Natural killer cell (primary cell): ENCODE measurements around the gene CMBL. TPM values are rescaled to one million over a fixed set of nuclear protein-coding genes. Genes with fewer than 3 reads are reported as not detected.

Experiments used
- ATAC-seq, 3 donors: fragments of 150-1000 bp in 2 of 3; fragments of 200-7000 bp in 1 of 3; cut with Tn5 transposase; 1 replicate in 1 of 3; 2 replicates in 2 of 3; pipeline ENCODE4 v1.10.0; 2021; ENCODE audit warnings: mild to moderate bottlenecking in 2 of 3, moderate library complexity in 2 of 3
- DNase-seq, 2 donors: peaks; one replicate each; pipeline versions ENCODE4 v3.0.0 to v3.0.0-alpha.2; 2013 to 2021; ENCODE audit warnings: mixed read lengths in 1 of 2
- H3K27ac ChIP-seq: one replicate; pipeline ENCODE4 v1.5.1; 2013; ENCODE audit warnings: mild to moderate bottlenecking, low read length
- H3K27me3 ChIP-seq: one replicate; pipeline ENCODE4 v1.6.1; 2013; ENCODE audit warnings: low read length; ENCODE audit not compliant: control insufficient read depth, insufficient read depth
- H3K36me3 ChIP-seq: one replicate; pipeline ENCODE4 v1.6.1; 2013; ENCODE audit warnings: low read length; ENCODE audit not compliant: control insufficient read depth, insufficient read depth
- H3K4me1 ChIP-seq: one replicate; pipeline ENCODE4 v1.6.1; 2013; ENCODE audit warnings: low read length; ENCODE audit not compliant: control insufficient read depth, insufficient read depth
- H3K4me3 ChIP-seq: one replicate; pipeline ENCODE4 v1.5.1; 2013; ENCODE audit warnings: low read length
- H3K9me3 ChIP-seq: one replicate; pipeline ENCODE4 v1.6.1; 2013; ENCODE audit warnings: low read length; ENCODE audit not compliant: control insufficient read depth, insufficient read depth
- H3K27ac Mint-ChIP-seq, 2 donors: one replicate each; pipeline ENCODE4 v1.8.0; 2022; ENCODE audit warnings: mild to moderate bottlenecking in 2 of 2, mixed read lengths in 2 of 2, moderate library complexity in 1 of 2
- H3K27me3 Mint-ChIP-seq, 2 donors: one replicate each; pipeline ENCODE4 v1.8.0; 2022; ENCODE audit warnings: low read depth in 2 of 2, mixed read lengths in 2 of 2
- H3K36me3 Mint-ChIP-seq: one replicate; pipeline ENCODE4 v1.8.0; 2022; ENCODE audit warnings: mixed read lengths
- H3K4me1 Mint-ChIP-seq, 2 donors: one replicate each; pipeline ENCODE4 v1.8.0; 2022; ENCODE audit warnings: mixed read lengths in 2 of 2
- H3K4me3 Mint-ChIP-seq: one replicate; pipeline ENCODE4 v1.8.0; 2022; ENCODE audit warnings: mild to moderate bottlenecking, moderate library complexity, mixed read lengths
- H3K9me3 Mint-ChIP-seq, 2 donors: one replicate each; pipeline ENCODE4 v1.8.0; 2022; ENCODE audit warnings: mixed read lengths in 2 of 2
- WGBS: methylation state at CpG from one replicate; pipeline ENCODE4 v1.1.7; 2013; ENCODE audit warnings: missing lambda C conversion rate; ENCODE audit not compliant: insufficient coverage; 5-methylcytosine and 5-hydroxymethylcytosine counted together
- intact Hi-C: fragments of 100-400 bp; cut with micrococcal nuclease; formaldehyde crosslinking; loops from one replicate; pipeline ENCODE4 v1.14.2; 2022
- total RNA-seq, 4 donors: library from RNA; stranded (reverse); fragments of 120-200 nt in 1 of 4; gene quantifications; one replicate each; pipeline versions ENCODE4 v1.2.3 to v1.2.4, GENCODE V29; 2013 to 2022
- TF ChIP-seq, protein P1 (sequence below): fragments of 200-600 bp; IDR thresholded peaks from one replicate; pipeline ENCODE4 v1.8.0; 2022; ENCODE audit warnings: antibody characterized with exemption

The CMBL gene
- total RNA-seq, 3 donors from 2014 or later (not counting 1 experiment from before 2014, with no cell fraction given): 0.45 to 1.0 TPM; not detected in 1

DNA sequence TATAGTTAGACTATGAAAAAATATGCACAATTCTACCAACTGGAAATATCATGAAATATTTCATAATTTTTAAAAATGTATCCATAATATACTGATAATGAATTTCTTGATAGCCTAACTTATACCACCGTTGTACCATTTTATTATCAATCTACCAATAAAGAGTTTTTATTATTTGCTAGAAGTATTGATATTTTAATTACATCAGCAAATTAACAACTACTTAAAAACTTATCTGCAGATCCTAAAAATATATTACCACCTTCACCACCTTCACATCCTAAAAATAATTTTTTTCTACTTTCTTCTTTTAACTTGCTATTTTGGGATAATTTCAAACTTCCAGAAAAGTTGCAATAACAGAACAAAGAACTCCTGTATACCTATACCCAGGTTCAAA, 79.4 kb downstream of the CMBL start:
- intact Hi-C loops: no loop called here
- TF ChIP-seq, protein P1, sequence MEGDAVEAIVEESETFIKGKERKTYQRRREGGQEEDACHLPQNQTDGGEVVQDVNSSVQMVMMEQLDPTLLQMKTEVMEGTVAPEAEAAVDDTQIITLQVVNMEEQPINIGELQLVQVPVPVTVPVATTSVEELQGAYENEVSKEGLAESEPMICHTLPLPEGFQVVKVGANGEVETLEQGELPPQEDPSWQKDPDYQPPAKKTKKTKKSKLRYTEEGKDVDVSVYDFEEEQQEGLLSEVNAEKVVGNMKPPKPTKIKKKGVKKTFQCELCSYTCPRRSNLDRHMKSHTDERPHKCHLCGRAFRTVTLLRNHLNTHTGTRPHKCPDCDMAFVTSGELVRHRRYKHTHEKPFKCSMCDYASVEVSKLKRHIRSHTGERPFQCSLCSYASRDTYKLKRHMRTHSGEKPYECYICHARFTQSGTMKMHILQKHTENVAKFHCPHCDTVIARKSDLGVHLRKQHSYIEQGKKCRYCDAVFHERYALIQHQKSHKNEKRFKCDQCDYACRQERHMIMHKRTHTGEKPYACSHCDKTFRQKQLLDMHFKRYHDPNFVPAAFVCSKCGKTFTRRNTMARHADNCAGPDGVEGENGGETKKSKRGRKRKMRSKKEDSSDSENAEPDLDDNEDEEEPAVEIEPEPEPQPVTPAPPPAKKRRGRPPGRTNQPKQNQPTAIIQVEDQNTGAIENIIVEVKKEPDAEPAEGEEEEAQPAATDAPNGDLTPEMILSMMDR: no peak
- Histone ChIP-seq H3K36me3 (peaks cover 5% of the 10 kb centered on the region), H3K4me1 (no peaks in the 10 kb centered on the region), H3K27me3 (no peaks in the 10 kb centered on the region), H3K27ac (no peak overlapping the region), H3K4me3 (no peak overlapping the region), H3K9me3 (no peaks in the 10 kb centered on the region)
- no peak overlapping the region for H3K27ac Mint-ChIP-seq
- peaks cover 18% of the 10 kb centered on the region for H3K36me3 Mint-ChIP-seq
- no CpG with 5 or more reads among the region's 1 CpG for WGBS
- H3K27me3 Mint-ChIP-seq: no peaks in the 10 kb centered on the region
- ATAC-seq: no peak
- peaks cover 4% of the 10 kb centered on the region in 2 donors for H3K9me3 Mint-ChIP-seq
- no peak overlapping the region for H3K4me3 Mint-ChIP-seq
- DNase-seq: no peak
- no peaks in the 10 kb centered on the region for H3K4me1 Mint-ChIP-seq

Other genes with a start within 250 kb of the CMBL start
- gene ATPSCKMT, start 58.0 kb downstream of the CMBL start, total RNA-seq: 10 to 100 TPM; 11.8 to 15.1 (median 13.0) TPM
- gene CCT5, start 57.6 kb downstream of the CMBL start, total RNA-seq: 10 to 100 TPM; 62.2 to 88.0 (median 73.5) TPM
- 100 to 1,000 TPM; 160 to 173 (median 164) TPM for gene MARCHF6, start 45.8 kb upstream of the CMBL start, total RNA-seq
- gene ROPN1L, start 134.0 kb upstream of the CMBL start, total RNA-seq: 1 to 10 TPM; 1.2 to 5.2 (median 4.3) TPM